ENCODE data around the gene UPK1A. TPM values are rescaled to one million over a fixed set of nuclear protein-coding genes. Genes with fewer than 3 reads are reported as not detected.
A peak's percentile ranks its signal among the peaks of the same experiment; 100 is the strongest.

UPK1A gene
- total RNA-seq, 1 donor from 2014 or later: 0.18 TPM

GRCh38 chr19:35622750-35623149 lies 43.6 kb upstream of the UPK1A start:
- H3K27ac Mint-ChIP-seq (ENCODE audit: unreplicated experiment): no peak overlapping the region
- no peaks in the 10 kb centered on the region for H3K4me1 Mint-ChIP-seq (ENCODE audit: low read depth, unreplicated experiment)
- Histone ChIP-seq H3K79me2 (ENCODE audit: insufficient read depth, low read length) (no peaks in the 10 kb centered on the region), H3K27me3 (ENCODE audit: insufficient read depth, low read length) (no peaks in the 10 kb centered on the region), H3K9me3 (ENCODE audit: insufficient read depth, low read depth, low read length) (no peaks in the 10 kb centered on the region), H3K4me2 (ENCODE audit: low read length) (no peak overlapping the region), H3K9ac (ENCODE audit: low read length) (no peak overlapping the region), H3K27ac (ENCODE audit: low read depth, low read length) (no peak overlapping the region), H3K36me3 (ENCODE audit: insufficient read depth, low read length) (peaks cover 2% of the 10 kb centered on the region), H4K20me1 (ENCODE audit: insufficient read depth, low read length) (no peaks in the 10 kb centered on the region), H3K4me1 (ENCODE audit: insufficient read depth, low read length) (no peaks in the 10 kb centered on the region), H2AFZ (ENCODE audit: low read depth, low read length) (no peak overlapping the region), H3K4me3 (ENCODE audit: insufficient read depth, low read depth, low read length) (no peak overlapping the region)
- H3K4me3 Mint-ChIP-seq (ENCODE audit: unreplicated experiment): no peak overlapping the region
- TF ChIP-seq EZH2 (IDR thresholded peaks at IDR 0.05; ENCODE audit: insufficient read depth, low read length) (no peak), CTCF (IDR thresholded peaks at IDR 0.05; ENCODE audit: insufficient read depth, low read depth, low read length) (no peak)
- FAIRE-seq (no peak), DNase-seq (ENCODE audit: low read depth) (no peak)
- H3K9me3 Mint-ChIP-seq (ENCODE audit: unreplicated experiment): no peaks in the 10 kb centered on the region
- H3K27me3 Mint-ChIP-seq (ENCODE audit: low read depth, unreplicated experiment): no peaks in the 10 kb centered on the region
- H3K36me3 Mint-ChIP-seq (ENCODE audit: low read depth, unreplicated experiment): peaks cover 4% of the 10 kb centered on the region

- H3K27me3 ChIP-seq (ENCODE audit: insufficient read depth, low read length): no peaks in the 10 kb centered on the region
- no peak overlapping the region for H3K9ac ChIP-seq (ENCODE audit: low read length)
- no peaks in the 10 kb centered on the region for H3K4me1 ChIP-seq (ENCODE audit: insufficient read depth, low read length)
- Mint-ChIP-seq H3K27ac (ENCODE audit: unreplicated experiment) (no peak overlapping the region), H3K27me3 (ENCODE audit: low read depth, unreplicated experiment) (no peaks in the 10 kb centered on the region), H3K9me3 (ENCODE audit: unreplicated experiment) (no peaks in the 10 kb centered on the region), H3K4me1 (ENCODE audit: low read depth, unreplicated experiment) (peaks cover 4% of the 10 kb centered on the region), H3K36me3 (ENCODE audit: low read depth, unreplicated experiment) (peaks cover 4% of the 10 kb centered on the region), H3K4me3 (ENCODE audit: unreplicated experiment) (no peak overlapping the region)
- DNase-seq (ENCODE audit: low read depth): no peak
- no peaks in the 10 kb centered on the region for H3K9me3 ChIP-seq (ENCODE audit: insufficient read depth, low read depth, low read length)
- no peak overlapping the region for H3K4me3 ChIP-seq (ENCODE audit: insufficient read depth, low read depth, low read length)
- H3K27ac ChIP-seq (ENCODE audit: low read depth, low read length): no peak overlapping the region
- H3K36me3 ChIP-seq (ENCODE audit: insufficient read depth, low read length): peaks cover 2% of the 10 kb centered on the region
- FAIRE-seq: no peak
- no peak overlapping the region for H3K4me2 ChIP-seq (ENCODE audit: low read length)
- H4K20me1 ChIP-seq (ENCODE audit: insufficient read depth, low read length): no peaks in the 10 kb centered on the region
- no peak overlapping the region for H2AFZ ChIP-seq (ENCODE audit: low read depth, low read length)
- no peaks in the 10 kb centered on the region for H3K79me2 ChIP-seq (ENCODE audit: insufficient read depth, low read length)
- TF ChIP-seq EZH2 (IDR thresholded peaks at IDR 0.05; ENCODE audit: insufficient read depth, low read length) (no peak), CTCF (IDR thresholded peaks at IDR 0.05; ENCODE audit: insufficient read depth, low read depth, low read length) (no peak)
These were observed 42.8 kb upstream of the UPK1A start for GRCh38 chr19:35623327-35624010.

- Mint-ChIP-seq H3K27me3 (ENCODE audit: low read depth, unreplicated experiment) (no peaks in the 10 kb centered on the region), H3K9me3 (ENCODE audit: unreplicated experiment) (no peaks in the 10 kb centered on the region), H3K36me3 (ENCODE audit: low read depth, unreplicated experiment) (peaks cover 3% of the 10 kb centered on the region), H3K27ac (ENCODE audit: unreplicated experiment) (peak overlapping the region; percentile 98), H3K4me3 (ENCODE audit: unreplicated experiment) (peak overlapping the region; percentile 100), H3K4me1 (ENCODE audit: low read depth, unreplicated experiment) (peaks cover 5% of the 10 kb centered on the region)
- no peaks in the 10 kb centered on the region for H4K20me1 ChIP-seq (ENCODE audit: insufficient read depth, low read length)
- H3K4me1 ChIP-seq (ENCODE audit: insufficient read depth, low read length): no peaks in the 10 kb centered on the region
- H3K27me3 ChIP-seq (ENCODE audit: insufficient read depth, low read length): no peaks in the 10 kb centered on the region
- peaks cover 24% of the 10 kb centered on the region for H3K79me2 ChIP-seq (ENCODE audit: insufficient read depth, low read length)
- peak overlapping the region; percentile 69 for H2AFZ ChIP-seq (ENCODE audit: low read depth, low read length)
- peak overlapping the region; percentile 99 for H3K4me2 ChIP-seq (ENCODE audit: low read length)
- peaks cover 18% of the 10 kb centered on the region for H3K36me3 ChIP-seq (ENCODE audit: insufficient read depth, low read length)
- H3K9ac ChIP-seq (ENCODE audit: low read length): peak overlapping the region; percentile 95
- no peak for TF ChIP-seq CTCF (IDR thresholded peaks at IDR 0.05; ENCODE audit: insufficient read depth, low read depth, low read length)
- TF ChIP-seq EZH2 (IDR thresholded peaks at IDR 0.05; ENCODE audit: insufficient read depth, low read length): no peak
- no peak for FAIRE-seq
- peak overlapping the region; percentile 79 for H3K4me3 ChIP-seq (ENCODE audit: insufficient read depth, low read depth, low read length)
- no peak for DNase-seq (ENCODE audit: low read depth)
- H3K27ac ChIP-seq (ENCODE audit: low read depth, low read length): peak overlapping the region; percentile 53
- H3K9me3 ChIP-seq (ENCODE audit: insufficient read depth, low read depth, low read length): no peaks in the 10 kb centered on the region
These were observed 38.1 kb upstream of the UPK1A start for GRCh38 chr19:35628264-35628564.

All from astrocyte (in vitro differentiated cells and primary cell).